Right lobe of liver (tissue), 6 donors: ENCODE data around the gene LTBP1. TPM values are rescaled to one million over a fixed set of nuclear protein-coding genes. Genes with fewer than 3 reads are reported as not detected.

Source experiments
- ATAC-seq, 4 donors: fragments of 200-7000 bp; cut with Tn5 transposase; one replicate each; pipeline ENCODE4 v1.9.1; 2020; ENCODE audit warnings: mild to moderate bottlenecking in 4 of 4, moderate library complexity in 4 of 4
- DNase-seq, 3 donors: peaks; one replicate each; pipeline ENCODE4 v3.0.0-alpha.2; 2020
- H3K27ac ChIP-seq, 3 donors: fragments of 200-600 bp; one replicate each; pipeline ENCODE4 v1.8.0; 2022
- H3K27me3 ChIP-seq, 2 donors: fragments of 200-600 bp; one replicate each; pipeline ENCODE4 v1.8.0; 2022
- H3K36me3 ChIP-seq, 4 donors: fragments of 200-600 bp; sonication (generic) in 1 of 4; one replicate each; pipeline versions ENCODE4 v1.5.1 to v1.8.0; 2017 to 2022; ENCODE audit warnings: control low read depth in 1 of 4
- H3K4me1 ChIP-seq, 4 donors: fragments of 200-600 bp; sonication (generic) in 1 of 4; one replicate each; pipeline versions ENCODE4 v1.5.1 to v1.8.0; 2017 to 2022; ENCODE audit warnings: control low read depth in 1 of 4
- H3K4me3 ChIP-seq, 3 donors: fragments of 200-600 bp; one replicate each; pipeline ENCODE4 v1.8.0; 2022
- H3K9me3 ChIP-seq, 4 donors: fragments of 200-600 bp; sonication (generic) in 1 of 4; one replicate each; pipeline versions ENCODE4 v1.5.1 to v1.8.0; 2017 to 2022; ENCODE audit warnings: control low read depth in 1 of 4
- CTCF ChIP-seq, 4 donors: fragments of 200-600 bp in 3 of 4; fragments of 450-650 bp in 1 of 4; IDR thresholded peaks; one replicate each; pipeline versions ENCODE4 v1.5.1 to v1.8.0; 2016 to 2022; ENCODE audit warnings: antibody characterized with exemption in 4 of 4, mild to moderate bottlenecking in 2 of 4
- POLR2A ChIP-seq: fragments of 450-650 bp; IDR thresholded peaks from one replicate; pipeline ENCODE4 v1.6.1; 2017; ENCODE audit warnings: antibody characterized with exemption, mild to moderate bottlenecking
- WGBS: methylation state at CpG from one replicate; pipeline ENCODE4 v1.1.6; 2018; ENCODE audit warnings: low coverage, low lambda C conversion rate; ENCODE audit not compliant: insufficient coverage; ENCODE audit errors: missing lambda C conversion rate; 5-methylcytosine and 5-hydroxymethylcytosine counted together
- intact Hi-C, 2 donors: fragments of 100-400 bp; cut with DNase I; formaldehyde crosslinking; loops; one replicate each; pipeline versions ENCODE4 v1.11.2 to v1.14.1; 2022
- total RNA-seq, 6 experiments: library from RNA; depleted of rRNA in 2 of 6; stranded (reverse); fragments of >200 nt in 2 of 6; fragmentation: NEBNext Ultra II Directional in 3 of 6; extraction: Animal tissue kit (Norgen Biotek cat#: 25700) in 3 of 6; gene quantifications; one replicate each; pipeline versions ENCODE4 v1.1.0 to v1.2.4, GENCODE V29; 2016 to 2023
- donor health status: DM: no; HTN: yes; CAD: no.
- donor health status: DM: no; HTN: no; CAD: no.
- donor health status: DM: no; HTN: no; CAD: no.
- donor health status: DM: no; HTN: yes; CAD: no.
- donor health status: DM: no; HTN: yes; CAD: no.

Gene LTBP1
- total RNA-seq, 6 experiments from 2014 or later = 5.4 to 14.2 (median 9.1) TPM

- Histone ChIP-seq H3K4me3 (no peak overlapping the region), H3K27ac (no peak overlapping the region), H3K9me3 (no peaks in the 10 kb centered on the region), H3K27me3 (no peaks in the 10 kb centered on the region), H3K4me1 (peaks cover 0 to 4% (median 0%) of the 10 kb centered on the region in 4 donors), H3K36me3 (no peaks in the 10 kb centered on the region)
- no peak for TF ChIP-seq POLR2A
- TF ChIP-seq CTCF (IDR thresholded peaks at IDR 0.05) = no peak
- ATAC-seq (peak in 2 of 4 donors; percentile 23 to 41), DNase-seq (no peak)
- intact Hi-C loops = no loop called here
- 55% methylated on average over 3 of the region's 3 CpGs for WGBS
Observed at GRCh38 chr2:33318456-33318855, 371.7 kb downstream of the LTBP1 start.

- no peak overlapping the region for H3K27ac ChIP-seq
- ATAC-seq (peak in 1 of 4 donors; percentile 38), DNase-seq (no peak)
- H3K27me3 ChIP-seq = no peaks in the 10 kb centered on the region
- intact Hi-C loops = no loop called here
- no peak for TF ChIP-seq CTCF (IDR thresholded peaks at IDR 0.05)
- TF ChIP-seq POLR2A = no peak
- H3K4me1 ChIP-seq = peaks cover 0 to 4% (median 0%) of the 10 kb centered on the region in 4 donors
- WGBS = 71% methylated on average over 3 of the region's 3 CpGs
- no peaks in the 10 kb centered on the region for H3K36me3 ChIP-seq
- H3K4me3 ChIP-seq = no peak overlapping the region
- H3K9me3 ChIP-seq = no peaks in the 10 kb centered on the region
Observed at GRCh38 chr2:33320573-33320972, 373.8 kb downstream of the LTBP1 start.

- H3K4me3 ChIP-seq = no peak overlapping the region
- ATAC-seq (no peak), DNase-seq (no peak)
- H3K27ac ChIP-seq = no peak overlapping the region
- H3K27me3 ChIP-seq = no peaks in the 10 kb centered on the region
- WGBS = 61% methylated on average over 8 of the region's 8 CpGs
- H3K4me1 ChIP-seq = peaks cover 0 to 4% (median 0%) of the 10 kb centered on the region in 4 donors
- intact Hi-C loops = no loop called here
- no peaks in the 10 kb centered on the region for H3K9me3 ChIP-seq
- H3K36me3 ChIP-seq = no peaks in the 10 kb centered on the region
- TF ChIP-seq CTCF (IDR thresholded peaks at IDR 0.05) (no peak), POLR2A (no peak)
Observed at GRCh38 chr2:33321236-33321771, 374.6 kb downstream of the LTBP1 start.

- no peaks in the 10 kb centered on the region for H3K36me3 ChIP-seq
- H3K4me1 ChIP-seq = peaks cover 0 to 4% (median 0%) of the 10 kb centered on the region in 4 donors
- TF ChIP-seq CTCF (IDR thresholded peaks at IDR 0.05) (no peak), POLR2A (no peak)
- ATAC-seq (peak; percentile 70 to 88 (median 80)), DNase-seq (no peak)
- H3K27ac ChIP-seq = no peak overlapping the region
- no peak overlapping the region for H3K4me3 ChIP-seq
- intact Hi-C loops = no loop called here
- H3K9me3 ChIP-seq = no peaks in the 10 kb centered on the region
- no peaks in the 10 kb centered on the region for H3K27me3 ChIP-seq
- 39% methylated on average over 3 of the region's 3 CpGs for WGBS
Observed at GRCh38 chr2:33321876-33322483, 375.2 kb downstream of the LTBP1 start.
